ENCODE results near the gene ACAD10. TPM values are rescaled to one million over a fixed set of nuclear protein-coding genes. Genes with fewer than 3 reads are reported as not detected.
"Not testable (repeated sequence)": the region's sequence is repeated elsewhere in the genome, so short reads cannot be mapped to it uniquely, and the experiment has no call there.

Gene ACAD10
- total RNA-seq, 1 donor from 2014 or later = 24.0 TPM

GRCh38 chr12:111677186-111677585 is 8.7 kb upstream of the ACAD10 start:
- Histone ChIP-seq H3K9me3 (no peaks in the 10 kb centered on the region), H3K27me3 (ENCODE audit: low read depth) (no peaks in the 10 kb centered on the region), H3K4me3 (no peak overlapping the region), H3K4me1 (no peaks in the 10 kb centered on the region), H3K27ac (no peak overlapping the region), H3K36me3 (peaks cover 97% of the 10 kb centered on the region)
- intact Hi-C loops (cut with DNase I) = no loop called here
- DNase-seq (no peak), ATAC-seq (no peak)
- no peak for TF ChIP-seq CTCF (IDR thresholded peaks at IDR 0.05)

- ATAC-seq; H3K27me3 ChIP-seq (ENCODE audit: low read depth); intact Hi-C loops (cut with DNase I); H3K9me3 ChIP-seq; DNase-seq: not testable (repeated sequence)
- peaks cover 38% of the 10 kb centered on the region for H3K36me3 ChIP-seq
- peak overlapping the region; percentile 94 for H3K4me3 ChIP-seq
- H3K4me1 ChIP-seq = peaks cover 31% of the 10 kb centered on the region
- H3K27ac ChIP-seq = peak overlapping the region; percentile 90
Observed at GRCh38 chr12:111684485-111685198, 1.2 kb upstream of the ACAD10 start.

GRCh38 chr12:111685322-111685810 is 487 bp upstream of the ACAD10 start:
- ATAC-seq (peak; percentile 17 to 44), DNase-seq (peak; percentile 46)
- intact Hi-C loops (cut with DNase I) = no loop called here
- Histone ChIP-seq H3K4me3 (peak overlapping the region; percentile 94), H3K4me1 (peaks cover 31% of the 10 kb centered on the region), H3K27ac (peak overlapping the region; percentile 90), H3K27me3 (ENCODE audit: low read depth) (no peaks in the 10 kb centered on the region), H3K9me3 (no peaks in the 10 kb centered on the region), H3K36me3 (peaks cover 31% of the 10 kb centered on the region)
- no peak for TF ChIP-seq CTCF (IDR thresholded peaks at IDR 0.05)

GRCh38 chr12:111686574-111687105 is 787 bp downstream of the ACAD10 start:
- Histone ChIP-seq H3K9me3 (no peaks in the 10 kb centered on the region), H3K27me3 (ENCODE audit: low read depth) (no peaks in the 10 kb centered on the region), H3K27ac (peak overlapping the region; percentile 90), H3K4me3 (peak overlapping the region; percentile 94), H3K4me1 (peaks cover 31% of the 10 kb centered on the region), H3K36me3 (peaks cover 23% of the 10 kb centered on the region)
- ATAC-seq (no peak), DNase-seq (no peak)
- no peak for TF ChIP-seq CTCF (IDR thresholded peaks at IDR 0.05)
- intact Hi-C loops (cut with DNase I) = no loop called here

GRCh38 chr12:111687255-111687654 is 1.4 kb downstream of the ACAD10 start:
- H3K9me3 ChIP-seq = no peaks in the 10 kb centered on the region
- H3K4me3 ChIP-seq = no peak overlapping the region
- intact Hi-C loops (cut with DNase I) = no loop called here
- peaks cover 31% of the 10 kb centered on the region for H3K4me1 ChIP-seq
- ATAC-seq (no peak), DNase-seq (no peak)
- TF ChIP-seq CTCF (IDR thresholded peaks at IDR 0.05) = no peak
- H3K36me3 ChIP-seq = peaks cover 17% of the 10 kb centered on the region
- H3K27ac ChIP-seq = no peak overlapping the region
- H3K27me3 ChIP-seq (ENCODE audit: low read depth) = no peaks in the 10 kb centered on the region

GRCh38 chr12:111687952-111688351 is 2.1 kb downstream of the ACAD10 start:
- Histone ChIP-seq H3K36me3 (peaks cover 14% of the 10 kb centered on the region), H3K9me3 (no peaks in the 10 kb centered on the region), H3K27ac (no peak overlapping the region), H3K4me3 (no peak overlapping the region), H3K4me1 (peaks cover 31% of the 10 kb centered on the region), H3K27me3 (ENCODE audit: low read depth) (no peaks in the 10 kb centered on the region)
- TF ChIP-seq CTCF (IDR thresholded peaks at IDR 0.05) = no peak
- intact Hi-C loops (cut with DNase I) = no loop called here
- ATAC-seq = no peak
- DNase-seq = no peak

Data from lower lobe of right lung (tissue), 2 donors.